Measurements from ENCODE around the gene SCUBE3. TPM values are rescaled to one million over a fixed set of nuclear protein-coding genes. Genes with fewer than 3 reads are reported as not detected.

The SCUBE3 gene
- total and polyA plus RNA-seq, 2 of the 8 experiments (the other 6 are each of a cell fraction or from before 2014, with no cell fraction given), result 0.80 to 1.0 TPM

- peaks cover 0 to 2% of the 10 kb centered on the region in 2 experiments for H4K20me1 ChIP-seq (replicated peaks in 1 of 2; ENCODE audit: control insufficient read depth in 1 of 2, insufficient read depth in 2 of 2, low read length in 2 of 2)
- no peak overlapping the region for H3K4ac ChIP-seq (replicated peaks; ENCODE audit: insufficient read length, low read depth, low read length)
- H3K4me3 ChIP-seq (ENCODE audit: extremely low read depth in 1 of 4, insufficient read depth in 2 of 4, low read depth in 3 of 4, low read length in 4 of 4), result no peak overlapping the region
- H3K36me3 ChIP-seq (ENCODE audit: control insufficient read depth in 2 of 4, insufficient read depth in 4 of 4, low read length in 3 of 4), result no peaks in the 10 kb centered on the region
- no peak overlapping the region for H2BK12ac ChIP-seq (ENCODE audit: low read depth, low read length)
- H2AK5ac ChIP-seq (ENCODE audit: low read depth, low read length), result no peak overlapping the region
- no peak overlapping the region for H3K14ac ChIP-seq (ENCODE audit: insufficient read length)
- no peaks in the 10 kb centered on the region for H3K79me1 ChIP-seq (ENCODE audit: low read depth, low read length)
- FAIRE-seq (no peak), DNase-seq (ENCODE audit: low read depth in 1 of 2, low spot score in 2 of 2) (no peak)
- no peak overlapping the region for H4K8ac ChIP-seq (ENCODE audit: extremely low read depth, insufficient read depth, low read length)
- no peaks in the 10 kb centered on the region for H3K79me2 ChIP-seq (ENCODE audit: control insufficient read depth in 1 of 2, insufficient read depth in 2 of 2, low read length in 2 of 2)
- H2AFZ ChIP-seq (ENCODE audit: low read length), result no peak overlapping the region
- H4K91ac ChIP-seq (replicated peaks; ENCODE audit: insufficient read length, low read length), result no peak overlapping the region
- H4K5ac ChIP-seq (ENCODE audit: insufficient read length, low read depth, low read length), result no peak overlapping the region
- H3K4me1 ChIP-seq (replicated peaks in 1 of 4; ENCODE audit: control insufficient read depth in 3 of 4, insufficient read depth in 4 of 4, low read length in 3 of 4), result peaks cover 0 to 7% (median 5%) of the 10 kb centered on the region in 4 experiments; a peak in 4 of 7 replicates
- no peak overlapping the region for H3K4me2 ChIP-seq (ENCODE audit: insufficient read depth in 1 of 2, low read depth in 2 of 2, low read length in 2 of 2)
- no peak overlapping the region for H3K27ac ChIP-seq (ENCODE audit: low read depth, low read length)
- WGBS, 2 experiments (ENCODE audit: extremely low coverage in 1 of 2, insufficient coverage in 1 of 2, insufficient read length in 1 of 2, insufficient replicate concordance in 2 of 2, low coverage in 1 of 2, low lambda C conversion rate in 2 of 2, missing lambda C conversion rate in 1 of 2), result 95% methylated on average over 1 of the region's 1 CpG; no CpG with 5 or more reads in 1 of the 2 experiments
- no peak overlapping the region for H2BK120ac ChIP-seq (replicated peaks; ENCODE audit: low read depth, low read length)
- CTCF ChIA-PET (ENCODE audit: partially characterized antibody), result interaction anchor here (1.1 to 19.7 kb wide), 21 partner anchors 5 to 219 kb away, joined by 4 to 219 read pairs (median 18); partner anchors contain the start of genes SCUBE3 and TCP11
- H3K23ac ChIP-seq (ENCODE audit: insufficient read length), result no peak overlapping the region
- no peak overlapping the region for H2BK20ac ChIP-seq (ENCODE audit: low read length)
- H3K27me3 ChIP-seq (replicated peaks in 1 of 4; ENCODE audit: control insufficient read depth in 3 of 4, extremely low read depth in 1 of 4, insufficient read depth in 3 of 4, low read length in 3 of 4), result peaks cover 12 to 47% (median 37%) of the 10 kb centered on the region in 4 experiments
- H3K9me3 ChIP-seq (ENCODE audit: insufficient read depth in 2 of 2, low read depth in 1 of 2, low read length in 1 of 2), result no peaks in the 10 kb centered on the region
- no peaks in the 10 kb centered on the region for H3K23me2 ChIP-seq (ENCODE audit: low read depth, low read length)
- no peak overlapping the region for H2BK5ac ChIP-seq (ENCODE audit: low read depth, low read length)
- no peak overlapping the region for H3K56ac ChIP-seq (replicated peaks; ENCODE audit: insufficient read length, low read depth, low read length)
- no peak overlapping the region for H3K9ac ChIP-seq (replicated peaks in 1 of 4; ENCODE audit: extremely low read depth in 1 of 4, low read depth in 3 of 4, low read length in 3 of 4)
- H3K18ac ChIP-seq (ENCODE audit: extremely low read depth, low read length), result no peak overlapping the region
- no peak overlapping the region for H2BK15ac ChIP-seq (ENCODE audit: low read length)
- POLR2A ChIA-PET (ENCODE audit: partially characterized antibody), result interaction anchor here (2.2 kb wide), 1 partner anchor 35 kb away, joined by 5 read pairs; no protein-coding TSS in a partner anchor
- TF ChIP-seq SUZ12 (IDR thresholded peaks at IDR 0.05; ENCODE audit: low read length), result no peak
- no peak for TF ChIP-seq EGR1 (IDR thresholded peaks at IDR 0.05; ENCODE audit: borderline replicate concordance, low read depth, low read length)
- no peak for TF ChIP-seq HDAC6 (IDR thresholded peaks at IDR 0.05; ENCODE audit: low read depth, low read length)
- TF ChIP-seq NRF1 (IDR thresholded peaks at IDR 0.05; ENCODE audit: low read depth, low read length), result no peak
- TF ChIP-seq CHD1 (IDR thresholded peaks at IDR 0.05; ENCODE audit: low read depth, low read length), result no peak
- no peak for TF ChIP-seq YY1 (IDR thresholded peaks at IDR 0.05; ENCODE audit: low read depth, low read length)
- no peak for TF ChIP-seq SIN3A (conservative IDR thresholded peaks at IDR 0.05 in 1 of 2, IDR thresholded peaks at IDR 0.05 in 1 of 2; ENCODE audit: low read depth in 1 of 2, low read length in 2 of 2)
- TF ChIP-seq CREB1 (IDR thresholded peaks at IDR 0.05), result no peak
- TF ChIP-seq KDM1A (IDR thresholded peaks at IDR 0.05; ENCODE audit: borderline replicate concordance, low read length), result no peak
- no peak for TF ChIP-seq SRF (IDR thresholded peaks at IDR 0.05; ENCODE audit: low read depth, low read length)
- no peak for TF ChIP-seq CBX5 (IDR thresholded peaks at IDR 0.05; ENCODE audit: low read depth, low read length)
Measured at GRCh38 chr6:35206346-35206745, 7.4 kb upstream of the SCUBE3 start.

All from H1 (cell line).